Activated naive CD4-positive, alpha-beta T cell treated with anti-CD3 and anti-CD28 coated beads, Interleukin-2, amount 50 U/mL, for 24 hours (primary cell): Measurements from ENCODE around the gene DHX15.

Experiments used
- H3K27ac Mint-ChIP-seq: one replicate; pipeline ENCODE4 v1.8.0; 2021; ENCODE audit warnings: mild to moderate bottlenecking, mixed read lengths
- H3K27me3 Mint-ChIP-seq: one replicate; pipeline ENCODE4 v1.8.0; 2021; ENCODE audit warnings: mixed read lengths
- H3K36me3 Mint-ChIP-seq: one replicate; pipeline ENCODE4 v1.8.0; 2021; ENCODE audit warnings: mixed read lengths
- H3K4me1 Mint-ChIP-seq: one replicate; pipeline ENCODE4 v1.8.0; 2021; ENCODE audit warnings: mixed read lengths
- H3K4me3 Mint-ChIP-seq: one replicate; pipeline ENCODE4 v1.8.0; 2021; ENCODE audit warnings: mild to moderate bottlenecking, mixed read lengths
- H3K9me3 Mint-ChIP-seq: one replicate; pipeline ENCODE4 v1.8.0; 2021; ENCODE audit warnings: mixed read lengths

The DHX15 gene

GRCh38 chr4:24584211-24584850 lies at the start of gene DHX15:
TSS of gene DHX15 (minus strand) at chr4:24584554. CDS start at chr4:24584393, 161 bp downstream.
- peak within 1 kb of the TSS; percentile 99 for H3K4me3 Mint-ChIP-seq
- H3K27ac Mint-ChIP-seq, result peak within 1 kb of the TSS; percentile 99
- no peaks in the 10 kb centered on the region for H3K27me3 Mint-ChIP-seq
- peaks cover 42% of the 10 kb centered on the region for H3K4me1 Mint-ChIP-seq
- peaks cover 13% of the 10 kb centered on the region for H3K36me3 Mint-ChIP-seq
- no peaks in the 10 kb centered on the region for H3K9me3 Mint-ChIP-seq

- Mint-ChIP-seq H3K27ac (no peak overlapping the region), H3K9me3 (no peaks in the 10 kb centered on the region), H3K36me3 (no peaks in the 10 kb centered on the region), H3K27me3 (peaks cover 14% of the 10 kb centered on the region), H3K4me3 (no peak overlapping the region), H3K4me1 (no peaks in the 10 kb centered on the region)
Measured at GRCh38 chr4:24632011-24632410, 47.7 kb upstream of the DHX15 start.

- H3K9me3 Mint-ChIP-seq, result no peaks in the 10 kb centered on the region
- H3K36me3 Mint-ChIP-seq, result no peaks in the 10 kb centered on the region
- no peaks in the 10 kb centered on the region for H3K4me1 Mint-ChIP-seq
- no peak overlapping the region for H3K4me3 Mint-ChIP-seq
- peaks cover 14% of the 10 kb centered on the region for H3K27me3 Mint-ChIP-seq
- no peak overlapping the region for H3K27ac Mint-ChIP-seq
Measured at GRCh38 chr4:24630937-24631336, 46.6 kb upstream of the DHX15 start.

- Mint-ChIP-seq H3K36me3 (peaks cover 2% of the 10 kb centered on the region), H3K4me1 (no peaks in the 10 kb centered on the region), H3K27me3 (peaks cover 25% of the 10 kb centered on the region), H3K4me3 (no peak overlapping the region), H3K9me3 (peaks cover 10% of the 10 kb centered on the region), H3K27ac (no peak overlapping the region)
Measured at GRCh38 chr4:24625091-24625490, 40.7 kb upstream of the DHX15 start.

GRCh38 chr4:24624381-24624780 lies 40.0 kb upstream of the DHX15 start:
- peaks cover 25% of the 10 kb centered on the region for H3K27me3 Mint-ChIP-seq
- H3K9me3 Mint-ChIP-seq, result peaks cover 17% of the 10 kb centered on the region
- H3K4me1 Mint-ChIP-seq, result no peaks in the 10 kb centered on the region
- H3K27ac Mint-ChIP-seq, result no peak overlapping the region
- peaks cover 2% of the 10 kb centered on the region for H3K36me3 Mint-ChIP-seq
- H3K4me3 Mint-ChIP-seq, result no peak overlapping the region

GRCh38 chr4:24622146-24622834 lies 37.9 kb upstream of the DHX15 start:
- Mint-ChIP-seq H3K9me3 (peaks cover 21% of the 10 kb centered on the region), H3K27ac (no peak overlapping the region), H3K4me1 (no peaks in the 10 kb centered on the region), H3K36me3 (peaks cover 3% of the 10 kb centered on the region), H3K27me3 (peaks cover 19% of the 10 kb centered on the region), H3K4me3 (no peak overlapping the region)

GRCh38 chr4:24615977-24616376 lies 31.6 kb upstream of the DHX15 start:
- H3K4me1 Mint-ChIP-seq, result no peaks in the 10 kb centered on the region
- H3K27me3 Mint-ChIP-seq, result peaks cover 5% of the 10 kb centered on the region
- H3K9me3 Mint-ChIP-seq, result peaks cover 18% of the 10 kb centered on the region
- H3K4me3 Mint-ChIP-seq, result no peak overlapping the region
- no peak overlapping the region for H3K27ac Mint-ChIP-seq
- peaks cover 3% of the 10 kb centered on the region for H3K36me3 Mint-ChIP-seq

GRCh38 chr4:24614881-24615280 lies 30.5 kb upstream of the DHX15 start:
- Mint-ChIP-seq H3K36me3 (peaks cover 1% of the 10 kb centered on the region), H3K4me1 (no peaks in the 10 kb centered on the region), H3K9me3 (peaks cover 10% of the 10 kb centered on the region), H3K27ac (no peak overlapping the region), H3K4me3 (no peak overlapping the region), H3K27me3 (peaks cover 4% of the 10 kb centered on the region)

- Mint-ChIP-seq H3K27me3 (peaks cover 1% of the 10 kb centered on the region), H3K4me3 (no peak overlapping the region), H3K4me1 (no peaks in the 10 kb centered on the region), H3K27ac (no peak overlapping the region), H3K9me3 (no peaks in the 10 kb centered on the region), H3K36me3 (no peaks in the 10 kb centered on the region)
Measured at GRCh38 chr4:24613502-24613901, 29.1 kb upstream of the DHX15 start.

GRCh38 chr4:24611575-24611974 lies 27.2 kb upstream of the DHX15 start:
- no peaks in the 10 kb centered on the region for H3K9me3 Mint-ChIP-seq
- no peak overlapping the region for H3K4me3 Mint-ChIP-seq
- H3K27me3 Mint-ChIP-seq, result peaks cover 3% of the 10 kb centered on the region
- no peak overlapping the region for H3K27ac Mint-ChIP-seq
- no peaks in the 10 kb centered on the region for H3K36me3 Mint-ChIP-seq
- H3K4me1 Mint-ChIP-seq, result no peaks in the 10 kb centered on the region

GRCh38 chr4:24607334-24607733 lies 23.0 kb upstream of the DHX15 start:
- Mint-ChIP-seq H3K36me3 (no peaks in the 10 kb centered on the region), H3K4me3 (no peak overlapping the region), H3K4me1 (peaks cover 4% of the 10 kb centered on the region), H3K27ac (no peak overlapping the region), H3K27me3 (peaks cover 4% of the 10 kb centered on the region), H3K9me3 (no peaks in the 10 kb centered on the region)

GRCh38 chr4:24605216-24605615 lies 20.9 kb upstream of the DHX15 start:
- Mint-ChIP-seq H3K4me1 (peaks cover 4% of the 10 kb centered on the region), H3K27me3 (peaks cover 2% of the 10 kb centered on the region), H3K9me3 (no peaks in the 10 kb centered on the region), H3K27ac (no peak overlapping the region), H3K4me3 (no peak overlapping the region), H3K36me3 (no peaks in the 10 kb centered on the region)

GRCh38 chr4:24604558-24605214 lies 20.3 kb upstream of the DHX15 start:
- H3K36me3 Mint-ChIP-seq, result no peaks in the 10 kb centered on the region
- no peak overlapping the region for H3K27ac Mint-ChIP-seq
- H3K9me3 Mint-ChIP-seq, result no peaks in the 10 kb centered on the region
- H3K4me1 Mint-ChIP-seq, result peaks cover 4% of the 10 kb centered on the region
- no peak overlapping the region for H3K4me3 Mint-ChIP-seq
- peaks cover 2% of the 10 kb centered on the region for H3K27me3 Mint-ChIP-seq

GRCh38 chr4:24603343-24603742 lies 19.0 kb upstream of the DHX15 start:
- Mint-ChIP-seq H3K27ac (no peak overlapping the region), H3K27me3 (peaks cover 2% of the 10 kb centered on the region), H3K36me3 (no peaks in the 10 kb centered on the region), H3K4me1 (peaks cover 4% of the 10 kb centered on the region), H3K9me3 (no peaks in the 10 kb centered on the region), H3K4me3 (no peak overlapping the region)

GRCh38 chr4:24601121-24601520 lies 16.8 kb upstream of the DHX15 start:
- Mint-ChIP-seq H3K27me3 (peaks cover 2% of the 10 kb centered on the region), H3K27ac (no peak overlapping the region), H3K9me3 (no peaks in the 10 kb centered on the region), H3K36me3 (peaks cover 3% of the 10 kb centered on the region), H3K4me1 (peaks cover 4% of the 10 kb centered on the region), H3K4me3 (no peak overlapping the region)

- H3K27ac Mint-ChIP-seq, result no peak overlapping the region
- H3K27me3 Mint-ChIP-seq, result peaks cover 2% of the 10 kb centered on the region
- no peaks in the 10 kb centered on the region for H3K9me3 Mint-ChIP-seq
- H3K4me1 Mint-ChIP-seq, result no peaks in the 10 kb centered on the region
- no peak overlapping the region for H3K4me3 Mint-ChIP-seq
- peaks cover 3% of the 10 kb centered on the region for H3K36me3 Mint-ChIP-seq
Measured at GRCh38 chr4:24599275-24599674, 14.9 kb upstream of the DHX15 start.
